ENCODE measurements around the gene KCNS1.

The KCNS1 gene

DNA sequence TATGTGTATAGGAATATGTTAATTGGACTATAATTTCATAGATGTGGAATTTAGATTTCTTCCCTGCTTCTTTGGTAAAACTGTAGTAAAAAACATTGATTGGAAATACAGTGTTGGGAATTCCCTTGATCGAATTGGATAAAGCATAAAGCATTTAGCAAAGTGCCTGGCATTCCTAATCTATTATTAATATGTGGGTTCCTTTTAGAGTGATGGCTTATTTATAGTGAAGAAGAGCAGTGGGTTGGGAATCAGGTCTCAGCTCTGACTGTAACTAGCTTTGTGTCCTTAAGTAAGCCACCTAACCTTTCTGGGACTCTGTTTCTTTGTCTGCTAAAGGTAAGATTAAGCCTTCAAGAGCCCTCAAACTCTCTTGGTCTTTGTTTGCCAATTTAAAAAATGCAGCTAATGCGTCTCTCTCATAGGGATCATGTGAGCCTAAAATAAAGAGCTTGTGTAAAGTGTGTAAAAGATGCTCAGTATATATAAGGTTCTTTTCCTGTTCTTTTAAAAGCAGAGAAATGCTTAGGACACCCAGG, 53.3 kb downstream of the KCNS1 start:
- no peak for DNase-seq (ENCODE audit: low read depth)

DNA sequence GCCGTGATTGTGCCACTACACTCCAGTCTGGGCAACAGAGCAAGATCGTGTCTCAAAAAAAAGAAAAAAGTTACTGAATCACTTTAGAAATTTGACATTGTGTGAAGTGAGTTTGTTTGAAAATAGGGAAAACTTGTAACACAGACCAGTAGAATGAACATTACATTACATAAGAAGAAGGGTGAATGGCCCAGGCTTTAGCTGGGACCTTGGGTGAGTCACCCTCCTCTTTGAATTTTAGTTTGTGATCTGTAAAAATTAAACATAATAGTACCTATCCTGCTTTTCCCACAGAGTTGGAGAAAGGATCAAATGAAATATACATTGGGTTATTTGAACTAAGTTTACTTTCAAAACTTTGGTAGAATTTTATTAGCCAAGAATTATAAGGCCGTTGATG, 56.3 kb downstream of the KCNS1 start:
- no peak for DNase-seq (ENCODE audit: low read depth)

GRCh38 chr20:45044084-45044573, 56.8 kb downstream of the KCNS1 start:
- DNase-seq (ENCODE audit: low read depth) = no peak

DNA sequence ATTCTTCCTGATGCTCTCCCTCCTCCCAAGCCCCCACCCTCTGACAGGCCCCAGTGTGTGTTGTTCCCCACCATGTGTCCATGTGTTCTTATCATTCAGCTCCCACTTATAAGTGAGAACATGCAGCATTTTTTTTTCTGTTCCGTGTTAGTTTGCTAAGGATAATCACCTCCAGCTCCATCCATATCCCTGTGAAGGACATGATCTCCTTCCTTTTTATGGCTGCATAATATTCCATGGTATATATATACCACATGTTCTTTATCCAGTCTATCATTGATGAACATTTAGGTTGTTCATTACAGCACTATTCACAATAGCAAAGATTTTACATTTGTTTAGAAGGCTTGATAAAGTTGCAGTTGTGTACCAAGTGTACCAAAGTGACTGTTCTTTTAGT, 57.9 kb downstream of the KCNS1 start:
- DNase-seq (ENCODE audit: low read depth) = no peak

All from stimulated activated CD8-positive, alpha-beta memory T cell treated with anti-CD3 and anti-CD28 coated beads, Interleukin-7, amount 100 ng/mL, for 24 hours (primary cell).